Keratinocyte (primary cell): ENCODE measurements around the gene HOXB4. TPM values are rescaled to one million over a fixed set of nuclear protein-coding genes. Genes with fewer than 3 reads are reported as not detected.
A peak's percentile ranks its signal among the peaks of the same experiment; 100 is the strongest.

Source experiments
- DNase-seq: peaks from one replicate; pipeline ENCODE4 v3.0.0-alpha.2; 2011; ENCODE audit warnings: low read depth, missing footprints, low spot score
- FAIRE-seq: peaks from 2 replicates; lab custom pipeline; 2011; peaks lifted over from hg19 to GRCh38; lab: Jason Lieb, UNC
- H2AFZ ChIP-seq: 2 replicates; pipeline ENCODE4 v1.6.0; 2012; ENCODE audit warnings: low read length, control low read depth, inconsistent platforms; ENCODE audit not compliant: control insufficient read depth
- H3K27ac ChIP-seq: 2 replicates; pipeline ENCODE4 v1.5.1; 2011; ENCODE audit warnings: low read length; ENCODE audit not compliant: control insufficient read depth, insufficient read depth
- H3K27me3 ChIP-seq: 3 replicates; pipeline ENCODE4 v1.6.0; 2011; ENCODE audit warnings: low read length; ENCODE audit not compliant: control insufficient read depth, insufficient read depth; ENCODE audit errors: extremely low read depth
- H3K36me3 ChIP-seq, 2 experiments: 2 replicates in 1 of 2; 3 replicates in 1 of 2; pipeline ENCODE4 v1.5.1; 2011; ENCODE audit warnings: low read length in 2 of 2, mild to moderate bottlenecking in 1 of 2; ENCODE audit not compliant: control insufficient read depth in 2 of 2, insufficient read depth in 2 of 2; ENCODE audit errors: extremely low read depth in 1 of 2
- H3K4me1 ChIP-seq: 3 replicates; pipeline ENCODE4 v1.5.1; 2011; ENCODE audit warnings: low read length; ENCODE audit not compliant: control insufficient read depth, insufficient read depth; ENCODE audit errors: extremely low read depth
- H3K4me2 ChIP-seq: 3 replicates; pipeline ENCODE4 v1.6.0; 2011; ENCODE audit warnings: low read depth, low read length; ENCODE audit not compliant: control insufficient read depth, insufficient read depth; ENCODE audit errors: extremely low read depth
- H3K4me3 ChIP-seq, 3 experiments: fragments of 200-600 bp in 1 of 3; sonication (generic) in 1 of 3; 2 replicates in 2 of 3; 3 replicates in 1 of 3; pipeline ENCODE4 v1.5.1; 2011 to 2016; ENCODE audit warnings: low read length in 3 of 3, mild to moderate bottlenecking in 3 of 3, control low read depth in 2 of 3, inconsistent platforms in 1 of 3, low read depth in 1 of 3, mixed read lengths in 1 of 3, mixed run types in 1 of 3, moderate library complexity in 1 of 3; ENCODE audit not compliant: control insufficient read depth in 2 of 3, insufficient read depth in 2 of 3; ENCODE audit errors: extremely low read depth in 1 of 3
- H3K79me2 ChIP-seq: 2 replicates; pipeline ENCODE4 v1.6.0; 2012; ENCODE audit warnings: low read length; ENCODE audit not compliant: control insufficient read depth, insufficient read depth
- H3K9ac ChIP-seq: 3 replicates; pipeline ENCODE4 v1.6.0; 2011; ENCODE audit warnings: low read length; ENCODE audit not compliant: control insufficient read depth, insufficient read depth; ENCODE audit errors: extremely low read depth
- H3K9me1 ChIP-seq: 3 replicates; pipeline ENCODE4 v1.6.0; 2011; ENCODE audit warnings: low read length; ENCODE audit not compliant: control insufficient read depth, insufficient read depth; ENCODE audit errors: extremely low read depth
- H3K9me3 ChIP-seq: 2 replicates; pipeline ENCODE4 v1.5.1; 2012; ENCODE audit warnings: low read depth, low read length; ENCODE audit not compliant: control insufficient read depth
- H4K20me1 ChIP-seq: 3 replicates; pipeline ENCODE4 v1.6.0; 2011; ENCODE audit warnings: low read length; ENCODE audit not compliant: control insufficient read depth, insufficient read depth; ENCODE audit errors: extremely low read depth
- EZH2 ChIP-seq: IDR thresholded peaks from one replicate; pipeline ENCODE4 v1.6.1; 2012; ENCODE audit warnings: inconsistent platforms, mild to moderate bottlenecking, low read length, moderate library complexity
- dilution Hi-C: fragments of 300-500 bp; cut with MboI; formaldehyde crosslinking; loops from one replicate; pipeline ENCODE4 v1.7.0; 2020; ENCODE audit warnings: low sequenced_read_pairs; ENCODE audit not compliant: extremely low pct_ligation_motif_present
- polyA plus RNA-seq, 5 experiments: library from polyadenylated mRNA; depleted of rRNA in 3 of 5; stranded (reverse) in 3 of 5; stranded (forward) in 1 of 5; unstranded in 1 of 5; fragments of >200 nt; gene quantifications; 1 replicate in 1 of 5; 2 replicates in 3 of 5; 3 replicates in 1 of 5; pipeline versions ENCODE4 v1.2.1 to v1.2.3, GENCODE V29; 2011 to 2012; ENCODE audit warnings: missing spikeins in 2 of 5, low read depth in 1 of 5, low replicate concordance in 1 of 5
- TF ChIP-seq, protein P1 (sequence below), 3 experiments: IDR thresholded peaks in 1 of 3; conservative IDR thresholded peaks in 1 of 3; optimal IDR thresholded peaks in 1 of 3; 2 replicates in 2 of 3; 3 replicates in 1 of 3; pipeline versions ENCODE3 to v1.5.1; 2011; ENCODE audit warnings: low read length in 3 of 3, mild to moderate bottlenecking in 3 of 3, moderate library complexity in 2 of 3, control low read depth in 1 of 3, inconsistent platforms in 1 of 3; ENCODE audit not compliant: insufficient read depth in 2 of 3; ENCODE audit errors: extremely low read depth in 1 of 3

HOXB4 gene
- polyA plus RNA-seq, 1 donor (not counting 4 experiments of a cell fraction or from before 2014, with no cell fraction given) = 0.59 TPM

DNA sequence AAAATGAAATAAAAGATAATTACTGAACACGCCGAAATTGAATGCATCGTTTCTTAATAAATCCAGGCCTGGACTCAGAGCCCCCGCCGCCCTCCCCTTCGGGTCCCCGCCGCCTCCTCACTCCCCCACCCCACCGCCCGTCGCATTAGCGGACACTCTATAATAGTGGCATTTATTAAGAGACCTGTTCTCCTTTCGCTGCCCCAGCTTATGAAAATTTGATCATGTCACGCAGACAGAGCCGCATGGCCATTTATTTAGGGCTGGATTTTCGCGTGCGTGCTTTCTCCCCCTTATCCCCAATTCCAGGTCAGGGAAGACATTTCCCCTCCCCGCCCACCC lies 27.0 kb downstream of the HOXB4 start:
- Histone ChIP-seq H3K4me3 (no peak overlapping the region), H3K9me3 (no peaks in the 10 kb centered on the region), H3K4me2 (no peak overlapping the region), H3K36me3 (peaks cover 0 to 3% of the 10 kb centered on the region in 2 experiments), H4K20me1 (no peaks in the 10 kb centered on the region), H3K27me3 (peaks cover 21% of the 10 kb centered on the region), H3K9ac (no peak overlapping the region), H2AFZ (no peak overlapping the region), H3K9me1 (no peaks in the 10 kb centered on the region), H3K4me1 (peaks cover 8% of the 10 kb centered on the region), H3K27ac (no peak overlapping the region), H3K79me2 (no peaks in the 10 kb centered on the region)
- TF ChIP-seq, protein P1, sequence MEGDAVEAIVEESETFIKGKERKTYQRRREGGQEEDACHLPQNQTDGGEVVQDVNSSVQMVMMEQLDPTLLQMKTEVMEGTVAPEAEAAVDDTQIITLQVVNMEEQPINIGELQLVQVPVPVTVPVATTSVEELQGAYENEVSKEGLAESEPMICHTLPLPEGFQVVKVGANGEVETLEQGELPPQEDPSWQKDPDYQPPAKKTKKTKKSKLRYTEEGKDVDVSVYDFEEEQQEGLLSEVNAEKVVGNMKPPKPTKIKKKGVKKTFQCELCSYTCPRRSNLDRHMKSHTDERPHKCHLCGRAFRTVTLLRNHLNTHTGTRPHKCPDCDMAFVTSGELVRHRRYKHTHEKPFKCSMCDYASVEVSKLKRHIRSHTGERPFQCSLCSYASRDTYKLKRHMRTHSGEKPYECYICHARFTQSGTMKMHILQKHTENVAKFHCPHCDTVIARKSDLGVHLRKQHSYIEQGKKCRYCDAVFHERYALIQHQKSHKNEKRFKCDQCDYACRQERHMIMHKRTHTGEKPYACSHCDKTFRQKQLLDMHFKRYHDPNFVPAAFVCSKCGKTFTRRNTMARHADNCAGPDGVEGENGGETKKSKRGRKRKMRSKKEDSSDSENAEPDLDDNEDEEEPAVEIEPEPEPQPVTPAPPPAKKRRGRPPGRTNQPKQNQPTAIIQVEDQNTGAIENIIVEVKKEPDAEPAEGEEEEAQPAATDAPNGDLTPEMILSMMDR (optimal IDR thresholded peaks at IDR 0.05 in 1 of 3, IDR thresholded peaks at IDR 0.05 in 1 of 3, conservative IDR thresholded peaks at IDR 0.05 in 1 of 3; ENCODE audit: extremely low read depth in 1 of 3, insufficient read depth in 2 of 3, low read length in 3 of 3) = no peak
- no peak for TF ChIP-seq EZH2
- dilution Hi-C loops = no loop called here
- FAIRE-seq (no peak), DNase-seq (no peak)

DNA sequence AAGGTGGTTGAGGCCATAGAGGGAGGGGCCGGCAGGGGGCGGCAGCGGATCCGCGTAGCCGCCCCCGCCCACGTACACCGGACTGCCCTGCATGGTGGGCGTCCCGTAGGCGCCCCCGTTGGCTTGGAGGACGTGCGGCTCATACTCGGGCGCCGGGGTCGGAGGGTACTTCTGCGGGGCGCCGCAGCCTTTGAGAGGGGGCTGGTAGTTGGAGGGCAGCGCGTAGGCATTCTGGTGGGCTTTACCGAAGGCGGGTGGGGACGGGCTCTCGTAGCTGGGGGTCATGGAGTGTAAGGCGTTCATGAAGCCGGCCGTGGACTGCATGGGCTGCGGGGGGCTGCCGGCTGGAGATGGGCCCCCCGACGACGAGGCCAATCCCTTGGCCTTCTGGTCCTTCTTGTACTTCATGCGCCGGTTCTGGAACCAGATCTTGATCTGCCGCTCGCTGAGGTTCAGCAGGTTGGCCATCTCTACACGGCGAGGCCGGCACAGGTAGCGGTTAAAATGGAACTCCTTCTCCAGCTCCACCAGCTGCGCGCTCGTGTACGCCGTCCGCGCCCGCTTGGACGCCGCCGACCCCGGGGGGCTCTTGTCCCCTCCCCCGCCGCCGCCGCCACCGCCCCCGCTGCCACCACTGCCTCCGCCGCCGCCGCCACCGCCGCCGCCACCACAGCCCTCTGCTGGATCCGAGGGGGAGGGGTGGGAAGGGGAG lies 27.5 kb downstream of the HOXB4 start:
- Histone ChIP-seq H4K20me1 (no peaks in the 10 kb centered on the region), H3K4me3 (no peak overlapping the region), H3K27me3 (peaks cover 21% of the 10 kb centered on the region), H3K4me2 (no peak overlapping the region), H3K9me1 (no peaks in the 10 kb centered on the region), H3K36me3 (peaks cover 0 to 3% of the 10 kb centered on the region in 2 experiments), H3K27ac (no peak overlapping the region), H3K9ac (no peak overlapping the region), H3K79me2 (no peaks in the 10 kb centered on the region), H2AFZ (no peak overlapping the region), H3K9me3 (no peaks in the 10 kb centered on the region), H3K4me1 (peaks cover 3% of the 10 kb centered on the region)
- dilution Hi-C loops = no loop called here
- DNase-seq (no peak), FAIRE-seq (no peak)
- TF ChIP-seq, protein P1 (optimal IDR thresholded peaks at IDR 0.05 in 1 of 3, IDR thresholded peaks at IDR 0.05 in 1 of 3, conservative IDR thresholded peaks at IDR 0.05 in 1 of 3; ENCODE audit: extremely low read depth in 1 of 3, insufficient read depth in 2 of 3, low read length in 3 of 3) = peak in 1 of 3 experiments; percentile 20
- no peak for TF ChIP-seq EZH2
